Measurements from ENCODE around the gene GSTM5.
"Not testable (repeated sequence)": the region's sequence is repeated elsewhere in the genome, so short reads cannot be mapped to it uniquely, and the experiment has no call there.

GRCh38 chr1:109766991-109767636 lies 55.1 kb downstream of the GSTM5 start:
- TF ChIP-seq, protein P1, sequence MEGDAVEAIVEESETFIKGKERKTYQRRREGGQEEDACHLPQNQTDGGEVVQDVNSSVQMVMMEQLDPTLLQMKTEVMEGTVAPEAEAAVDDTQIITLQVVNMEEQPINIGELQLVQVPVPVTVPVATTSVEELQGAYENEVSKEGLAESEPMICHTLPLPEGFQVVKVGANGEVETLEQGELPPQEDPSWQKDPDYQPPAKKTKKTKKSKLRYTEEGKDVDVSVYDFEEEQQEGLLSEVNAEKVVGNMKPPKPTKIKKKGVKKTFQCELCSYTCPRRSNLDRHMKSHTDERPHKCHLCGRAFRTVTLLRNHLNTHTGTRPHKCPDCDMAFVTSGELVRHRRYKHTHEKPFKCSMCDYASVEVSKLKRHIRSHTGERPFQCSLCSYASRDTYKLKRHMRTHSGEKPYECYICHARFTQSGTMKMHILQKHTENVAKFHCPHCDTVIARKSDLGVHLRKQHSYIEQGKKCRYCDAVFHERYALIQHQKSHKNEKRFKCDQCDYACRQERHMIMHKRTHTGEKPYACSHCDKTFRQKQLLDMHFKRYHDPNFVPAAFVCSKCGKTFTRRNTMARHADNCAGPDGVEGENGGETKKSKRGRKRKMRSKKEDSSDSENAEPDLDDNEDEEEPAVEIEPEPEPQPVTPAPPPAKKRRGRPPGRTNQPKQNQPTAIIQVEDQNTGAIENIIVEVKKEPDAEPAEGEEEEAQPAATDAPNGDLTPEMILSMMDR (IDR thresholded peaks at IDR 0.05) = not testable (repeated sequence)
- not testable (repeated sequence) for TF ChIP-seq POLR2A (IDR thresholded peaks at IDR 0.05)

All from thyroid gland (tissue), 4 donors.